HG03571 (cell line): ENCODE measurements around the gene CARM1.
A peak's percentile ranks its signal among the peaks of the same experiment; 100 is the strongest.
"Not testable (repeated sequence)": the region's sequence is repeated elsewhere in the genome, so short reads cannot be mapped to it uniquely, and the experiment has no call there.

Experiments used
- ATAC-seq: cut with Tn5 transposase; IDR thresholded peaks from one replicate; pipeline ENCODE4 v1.9.1; 2021; ENCODE audit not compliant: unreplicated experiment

The CARM1 gene

GRCh38 chr19:10870955-10871603, at the start of gene CARM1:
Gene CARM1, plus strand, starts transcription at chr19:10871553. Its CDS starts 150 bp downstream, at chr19:10871703.
- ATAC-seq, result peak; percentile 63

GRCh38 chr19:10823690-10824089, 47.7 kb upstream of the CARM1 start:
- ATAC-seq, result no peak

GRCh38 chr19:10826231-10826630, 45.1 kb upstream of the CARM1 start:
- no peak for ATAC-seq

- no peak for ATAC-seq
These were observed 44.5 kb upstream of the CARM1 start for GRCh38 chr19:10826846-10827245.

DNA sequence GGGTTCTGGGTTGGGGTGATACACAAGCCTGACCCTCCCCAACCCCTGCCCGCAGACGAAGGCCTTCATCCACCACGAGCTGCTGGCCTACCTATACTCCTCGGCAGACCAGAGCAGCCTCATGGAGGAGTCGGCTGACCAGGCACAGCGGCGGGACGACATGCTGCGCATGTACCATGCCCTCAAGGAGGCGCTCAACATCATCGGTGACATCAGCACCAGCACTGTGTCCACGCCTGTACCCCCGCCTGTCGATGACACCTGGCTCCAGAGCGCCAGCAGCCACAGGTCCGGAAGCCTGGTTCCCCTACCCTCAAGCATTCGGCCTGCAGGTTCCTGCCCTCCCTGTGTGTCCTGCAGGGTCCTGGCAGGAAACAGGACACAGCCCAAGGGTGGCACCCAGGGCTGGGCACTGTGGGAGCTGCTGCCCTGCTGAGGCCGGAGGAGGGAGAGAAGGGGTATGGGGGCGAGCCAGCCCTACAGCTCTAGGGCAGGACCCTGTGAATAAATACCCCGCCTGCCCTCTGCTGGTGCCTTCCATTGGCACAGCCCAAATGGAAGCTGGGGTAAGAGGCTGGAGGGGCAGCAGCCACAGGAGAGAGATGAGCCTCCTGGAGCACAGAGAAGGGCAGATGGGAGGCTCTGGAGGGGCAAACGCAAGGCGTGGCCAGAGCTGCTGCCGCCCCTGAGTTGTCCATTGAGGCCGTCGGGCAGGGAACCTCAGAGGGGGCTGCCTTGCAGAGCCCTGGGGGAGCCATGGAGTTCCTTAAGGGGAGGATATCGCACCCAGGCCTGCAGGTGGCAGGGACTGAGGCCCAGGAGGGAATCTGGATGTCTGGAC, 42.2 kb upstream of the CARM1 start:
- no peak for ATAC-seq

- no peak for ATAC-seq
These were observed 41.4 kb upstream of the CARM1 start for GRCh38 chr19:10829967-10830366.

GRCh38 chr19:10830370-10830769, 41.0 kb upstream of the CARM1 start:
- ATAC-seq, result no peak

GRCh38 chr19:10830931-10831779, 40.2 kb upstream of the CARM1 start:
- ATAC-seq, result no peak

DNA sequence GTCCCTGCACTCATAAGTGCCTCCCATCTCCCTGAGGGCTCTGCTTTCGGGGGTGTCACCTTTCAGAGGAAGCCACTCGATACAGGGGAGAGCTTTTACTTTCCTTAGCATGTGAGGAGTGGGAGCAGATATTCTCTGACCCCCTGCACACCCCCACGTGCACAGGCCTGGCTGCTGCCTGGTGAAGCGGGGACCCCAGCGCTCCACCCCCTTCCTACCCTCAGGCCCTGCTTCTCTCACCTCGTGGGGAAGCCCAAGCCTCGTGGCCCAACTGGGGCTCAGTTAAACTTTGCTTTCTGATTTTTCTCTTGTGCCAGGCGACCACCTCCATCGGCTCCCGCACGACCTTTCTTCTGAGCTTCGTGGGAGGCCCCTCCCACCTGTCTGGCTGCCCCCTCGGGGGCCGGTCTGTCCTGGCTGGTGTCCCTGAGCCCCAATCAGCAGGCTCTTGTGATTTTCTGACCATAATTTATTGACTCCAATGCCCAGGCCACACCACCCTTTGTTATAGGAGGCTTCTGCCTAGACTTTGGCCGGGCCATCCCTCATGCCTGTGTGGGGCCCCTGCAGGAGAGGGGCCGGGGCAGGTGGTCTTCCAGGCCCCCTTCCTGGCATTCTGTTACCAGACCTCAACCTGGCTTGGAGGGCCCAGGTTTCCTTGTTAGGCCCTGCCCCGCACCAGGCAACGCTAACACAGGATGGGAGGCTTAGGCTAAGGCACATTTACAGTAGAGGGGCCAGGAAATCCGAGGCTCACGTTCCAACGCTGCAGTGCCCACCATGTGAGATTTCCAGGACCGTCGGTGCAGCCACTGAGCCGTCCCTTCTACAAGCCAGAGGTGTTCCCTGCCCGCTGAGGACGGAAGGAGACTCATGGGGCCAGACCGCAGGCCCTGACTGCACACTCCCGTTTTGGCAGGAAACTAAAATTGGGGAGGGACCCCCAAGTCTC, 39.1 kb upstream of the CARM1 start:
- no peak for ATAC-seq

GRCh38 chr19:10832939-10833296, 38.4 kb upstream of the CARM1 start:
- no peak for ATAC-seq

DNA sequence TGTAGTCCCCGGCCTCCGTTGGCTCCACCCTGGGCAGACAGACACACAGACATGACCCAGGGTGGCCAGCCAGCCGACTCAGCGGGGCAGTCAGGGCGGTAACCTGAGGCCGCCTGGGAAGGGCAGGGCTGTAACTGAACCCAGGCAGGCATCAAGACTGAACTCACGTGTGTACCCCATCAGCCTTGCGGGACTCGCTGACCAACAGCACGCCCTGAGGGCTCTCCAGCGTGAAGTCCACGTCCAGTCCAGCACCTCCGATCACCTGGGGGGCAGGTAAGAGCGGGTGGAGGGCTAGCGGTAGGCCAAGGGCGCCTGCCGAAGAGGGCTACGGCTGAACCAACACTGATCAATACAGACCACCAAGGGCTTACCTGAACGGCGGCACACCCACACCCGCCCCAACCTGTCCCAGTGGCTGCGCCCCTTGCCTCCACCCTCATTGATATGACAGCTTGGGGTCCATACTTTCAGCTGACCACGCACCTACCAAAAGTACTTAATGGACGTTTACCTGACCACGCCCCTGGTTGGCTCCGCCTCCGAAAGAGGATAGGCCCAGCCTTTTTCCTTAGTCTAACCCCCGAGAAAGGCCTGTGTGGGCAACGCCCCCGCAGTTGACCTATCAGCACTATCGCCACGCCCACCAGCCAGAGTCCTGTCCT, 36.1 kb upstream of the CARM1 start:
- ATAC-seq, result no peak

- peak; percentile 68 for ATAC-seq
These were observed 35.4 kb upstream of the CARM1 start, which contains the start of gene TMED1 for GRCh38 chr19:10835754-10836478. Gene TMED1, minus strand, starts transcription at chr19:10836212. Its CDS starts 21 bp downstream, at chr19:10836191.

DNA sequence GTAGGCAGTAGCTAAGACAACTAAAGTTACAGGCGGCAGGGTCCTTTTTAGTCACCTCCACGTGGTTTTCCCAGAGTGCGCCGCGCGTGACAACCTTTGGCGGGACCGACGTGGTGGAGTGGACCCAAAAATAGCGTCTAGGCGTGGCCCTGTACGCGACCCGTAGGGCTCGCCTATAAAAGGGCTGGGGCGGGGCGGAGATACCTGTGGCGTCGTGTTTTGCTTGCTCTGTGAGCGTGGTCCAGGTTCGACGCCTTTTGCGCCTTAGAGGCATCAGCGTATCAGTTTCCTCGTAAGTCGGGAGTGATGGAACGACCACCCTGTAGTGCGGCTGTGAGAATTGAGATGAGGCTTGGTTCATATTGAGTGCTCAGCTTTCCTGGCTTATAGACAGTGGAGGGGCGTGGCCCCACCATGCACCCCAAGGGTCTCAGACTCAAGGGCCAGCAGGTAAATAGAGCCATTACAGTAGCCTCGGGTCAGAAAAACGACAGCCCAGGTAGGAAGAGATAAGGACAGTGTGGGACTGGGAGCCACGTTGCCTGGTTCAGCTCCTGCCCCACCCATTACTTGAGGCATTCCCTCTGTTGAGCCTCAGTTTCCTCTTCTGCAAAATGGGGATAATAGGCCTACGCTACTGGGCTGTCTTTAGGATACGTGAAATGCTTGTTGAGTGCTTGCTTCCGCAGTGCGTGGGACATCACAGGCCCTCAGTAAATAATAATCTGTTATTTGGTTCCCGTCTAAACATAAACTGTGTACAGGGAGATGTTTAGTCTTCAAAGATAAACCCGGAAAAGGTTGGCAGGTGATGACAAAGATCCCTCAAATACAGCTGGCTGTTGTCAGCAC, 34.6 kb upstream of the CARM1 start:
- peak; percentile 13 for ATAC-seq

GRCh38 chr19:10837649-10838048, 33.7 kb upstream of the CARM1 start:
- ATAC-seq, result not testable (repeated sequence)

DNA sequence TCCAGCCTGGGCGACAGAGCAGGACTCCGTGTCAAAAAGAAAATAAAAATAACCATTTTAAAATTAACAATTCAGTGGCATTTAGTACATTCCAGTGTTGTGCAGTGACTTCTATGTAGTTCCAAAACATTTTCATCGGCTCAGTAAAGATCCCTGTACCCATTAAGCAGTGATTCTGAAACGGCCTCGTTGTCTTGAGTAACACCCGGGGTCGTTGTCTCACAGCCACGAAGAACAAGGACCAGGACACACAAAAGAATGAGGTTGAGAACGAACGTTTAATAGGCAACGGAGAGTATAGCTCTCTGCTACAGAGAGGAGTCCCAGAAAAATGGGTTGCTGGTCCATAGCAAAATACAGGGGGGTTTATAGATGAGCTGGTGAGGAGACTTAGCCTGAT, 33.0 kb upstream of the CARM1 start:
- ATAC-seq, result no peak

- ATAC-seq, result no peak
These were observed 32.0 kb upstream of the CARM1 start for GRCh38 chr19:10839114-10840050.

- no peak for ATAC-seq
These were observed 28.6 kb upstream of the CARM1 start for GRCh38 chr19:10842788-10843187.
